ENCODE data around the gene ARHGAP40. TPM values are rescaled to one million over a fixed set of nuclear protein-coding genes. Genes with fewer than 3 reads are reported as not detected.
A peak's percentile ranks its signal among the peaks of the same experiment; 100 is the strongest.

ARHGAP40 gene
- total and polyA plus RNA-seq, 2 of the 8 experiments (the other 6 are each of a cell fraction or from before 2014, with no cell fraction given), result 0.74 to 1.4 TPM

GRCh38 chr20:38631155-38632022 lies 29.8 kb downstream of the ARHGAP40 start:
- CTCF ChIA-PET (ENCODE audit: partially characterized antibody), result interaction anchor here (0.6 to 3.7 kb wide), 5 partner anchors 12 to 751 kb away, joined by 3 to 27 read pairs (median 3); partner anchors contain the start of gene SLC32A1
- no peaks in the 10 kb centered on the region for H4K20me1 ChIP-seq (replicated peaks in 1 of 2; ENCODE audit: control insufficient read depth in 1 of 2, insufficient read depth in 2 of 2, low read length in 2 of 2)
- H3K9ac ChIP-seq (replicated peaks in 1 of 4; ENCODE audit: extremely low read depth in 1 of 4, low read depth in 3 of 4, low read length in 3 of 4), result no peak overlapping the region
- H3K9me3 ChIP-seq (ENCODE audit: insufficient read depth in 2 of 2, low read depth in 1 of 2, low read length in 1 of 2), result no peaks in the 10 kb centered on the region
- H3K14ac ChIP-seq (ENCODE audit: insufficient read length), result no peak overlapping the region
- no peak overlapping the region for H2BK12ac ChIP-seq (ENCODE audit: low read depth, low read length)
- POLR2A ChIA-PET (ENCODE audit: partially characterized antibody), result no interaction called here
- no peaks in the 10 kb centered on the region for H3K79me2 ChIP-seq (ENCODE audit: control insufficient read depth in 1 of 2, insufficient read depth in 2 of 2, low read length in 2 of 2)
- no peak overlapping the region for H4K8ac ChIP-seq (ENCODE audit: extremely low read depth, insufficient read depth, low read length)
- H2AFZ ChIP-seq (ENCODE audit: low read length), result no peak overlapping the region
- no peak overlapping the region for H3K4me3 ChIP-seq (ENCODE audit: extremely low read depth in 1 of 4, insufficient read depth in 2 of 4, low read depth in 3 of 4, low read length in 4 of 4)
- TF ChIP-seq SP1 (IDR thresholded peaks at IDR 0.05; ENCODE audit: low read depth, low read length) (0 out of 2 replicates have a peak, but pooled peaks have one; percentile 17), NRF1 (IDR thresholded peaks at IDR 0.05; ENCODE audit: low read depth, low read length) (no peak)
- no peak overlapping the region for H2AK5ac ChIP-seq (ENCODE audit: low read depth, low read length)
- FAIRE-seq, result no peak
- no peak overlapping the region for H2BK5ac ChIP-seq (ENCODE audit: low read depth, low read length)
- no peak overlapping the region for H2BK120ac ChIP-seq (replicated peaks; ENCODE audit: low read depth, low read length)
- no peak overlapping the region for H4K91ac ChIP-seq (replicated peaks; ENCODE audit: insufficient read length, low read length)
- H3K56ac ChIP-seq (replicated peaks; ENCODE audit: insufficient read length, low read depth, low read length), result no peak overlapping the region
- DNase-seq (ENCODE audit: low read depth in 1 of 2, low spot score in 2 of 2), result no peak
- H3K27me3 ChIP-seq (replicated peaks in 1 of 4; ENCODE audit: control insufficient read depth in 3 of 4, extremely low read depth in 1 of 4, insufficient read depth in 3 of 4, low read length in 3 of 4), result peaks cover 0 to 2% (median 0%) of the 10 kb centered on the region in 4 experiments; a peak in 1 of 7 replicates
- peaks cover 0 to 6% (median 2%) of the 10 kb centered on the region in 4 experiments; a peak in 3 of 7 replicates for H3K4me1 ChIP-seq (replicated peaks in 1 of 4; ENCODE audit: control insufficient read depth in 3 of 4, insufficient read depth in 4 of 4, low read length in 3 of 4)
- no peak overlapping the region for H4K5ac ChIP-seq (ENCODE audit: insufficient read length, low read depth, low read length)
- H3K18ac ChIP-seq (ENCODE audit: extremely low read depth, low read length), result no peak overlapping the region
- H3K79me1 ChIP-seq (ENCODE audit: low read depth, low read length), result no peaks in the 10 kb centered on the region
- H3K4me2 ChIP-seq (ENCODE audit: insufficient read depth in 1 of 2, low read depth in 2 of 2, low read length in 2 of 2), result no peak overlapping the region
- no peak overlapping the region for H2BK20ac ChIP-seq (ENCODE audit: low read length)
- WGBS, 2 experiments (ENCODE audit: extremely low coverage in 1 of 2, insufficient coverage in 1 of 2, insufficient read length in 1 of 2, insufficient replicate concordance in 2 of 2, low coverage in 1 of 2, low lambda C conversion rate in 2 of 2, missing lambda C conversion rate in 1 of 2), result 64% methylated on average over 5 of the region's 5 CpGs; no CpG with 5 or more reads in 1 of the 2 experiments
- no peak overlapping the region for H3K4ac ChIP-seq (replicated peaks; ENCODE audit: insufficient read length, low read depth, low read length)
- H3K27ac ChIP-seq (ENCODE audit: low read depth, low read length), result no peak overlapping the region
- no peaks in the 10 kb centered on the region for H3K36me3 ChIP-seq (ENCODE audit: control insufficient read depth in 2 of 4, insufficient read depth in 4 of 4, low read length in 3 of 4)
- H2BK15ac ChIP-seq (ENCODE audit: low read length), result no peak overlapping the region
- no peak overlapping the region for H3K23ac ChIP-seq (ENCODE audit: insufficient read length)
- peaks cover 6% of the 10 kb centered on the region; the same call in 1 of the 2 replicates for H3K23me2 ChIP-seq (ENCODE audit: low read depth, low read length)

All from H1 (cell line).